HepG2 (cell line): ENCODE measurements around the gene ZBTB7A. TPM values are rescaled to one million over a fixed set of nuclear protein-coding genes. Genes with fewer than 3 reads are reported as not detected.
A peak's percentile ranks its signal among the peaks of the same experiment; 100 is the strongest.

Source experiments
- ATAC-seq: fragments of 200-7000 bp; cut with Tn5 transposase; 3 replicates; pipeline ENCODE4 v1.9.1; 2020; ENCODE audit warnings: mild to moderate bottlenecking, moderate library complexity
- Bru-seq: library from RNA; stranded (reverse); fragments of 400-500 nt; gene quantifications from one replicate; lab custom pipeline; 2021; lab: Mats Ljungman, UMichigan
- BruChase-seq, 2 experiments: library from RNA; stranded (reverse); fragments of 400-500 nt; gene quantifications; one replicate each; lab custom pipeline; 2021; lab: Mats Ljungman, UMichigan
- BruUV-seq: library from RNA; stranded (reverse); fragments of 400-500 nt; replicated peaks from 2 replicates; lab custom pipeline; 2021; lab: Mats Ljungman, UMichigan
- CTCF ChIA-PET: fragments of 300-600 bp; formaldehyde crosslinking; extraction: SDS; loops from one replicate; lab custom pipeline; 2021; ENCODE audit warnings: low total read pairs, inconsistent platforms, low intra/inter-chr PET ratio; lab: Yijun Ruan, JAX
- POLR2A ChIA-PET: fragments of 350-600 bp; sonication (Branson Sonifier 250); formaldehyde crosslinking; loops from one replicate; lab custom pipeline; 2020; ENCODE audit warnings: antibody characterized with exemption, inconsistent platforms; lab: Yijun Ruan, JAX
- DNase-seq: peaks from one replicate; pipeline ENCODE4 v3.0.0-alpha.2; 2015; ENCODE audit warnings: low spot score
- FAIRE-seq: peaks from 3 replicates; lab custom pipeline; 2011; peaks lifted over from hg19 to GRCh38; lab: Jason Lieb, UNC
- H2AFZ ChIP-seq: one replicate; pipeline ENCODE4 v1.6.1; 2011; ENCODE audit warnings: low read length, inconsistent platforms
- H3K27ac ChIP-seq: fragments of 300-600 bp; 3 replicates; pipeline ENCODE4 v1.8.0; 2011; ENCODE audit warnings: mixed run types, mild to moderate bottlenecking, mixed read lengths, low read length, inconsistent platforms; ENCODE audit not compliant: insufficient read depth; ENCODE audit errors: extremely low read length
- H3K27me3 ChIP-seq, 2 experiments: fragments of 200-600 bp in 1 of 2; 2 replicates in 1 of 2; 3 replicates in 1 of 2; pipeline versions ENCODE4 v1.6.0 to v1.8.0; 2011; ENCODE audit warnings: low read length in 2 of 2, mild to moderate bottlenecking in 2 of 2, moderate library complexity in 2 of 2, inconsistent platforms in 1 of 2; ENCODE audit not compliant: insufficient read depth in 2 of 2, control insufficient read depth in 1 of 2
- H3K36me3 ChIP-seq, 2 experiments: fragments of 200-600 bp in 1 of 2; replicated peaks in 1 of 2; 2 replicates in 1 of 2; 3 replicates in 1 of 2; pipeline versions ENCODE4 v1.5.1 to v1.8.0; 2011; ENCODE audit warnings: low read length in 2 of 2, inconsistent platforms in 1 of 2; ENCODE audit not compliant: insufficient read depth in 2 of 2, control insufficient read depth in 1 of 2
- H3K4me1 ChIP-seq: 2 replicates; pipeline ENCODE4 v1.5.1; 2012; ENCODE audit warnings: low read length, inconsistent platforms; ENCODE audit not compliant: insufficient read depth
- H3K4me2 ChIP-seq: 2 replicates; pipeline ENCODE4 v1.6.0; 2011; ENCODE audit warnings: low read depth, low read length, inconsistent platforms
- H3K4me3 ChIP-seq, 3 experiments: fragments of 200-600 bp in 1 of 3; sonication (generic), shearing (Covaris generic) in 1 of 3; replicated peaks in 1 of 3; 2 replicates each; pipeline ENCODE4 v1.5.1; 2011 to 2016; ENCODE audit warnings: low read length in 3 of 3, inconsistent platforms in 2 of 3, low read depth in 2 of 3, mild to moderate bottlenecking in 2 of 3, control low read depth in 1 of 3, mixed read lengths in 1 of 3; ENCODE audit not compliant: insufficient read depth in 1 of 3
- H3K79me2 ChIP-seq: one replicate; pipeline ENCODE4 v1.6.1; 2011; ENCODE audit warnings: low read length, inconsistent platforms; ENCODE audit not compliant: insufficient read depth
- H3K9ac ChIP-seq: 2 replicates; pipeline ENCODE4 v1.6.0; 2011; ENCODE audit warnings: mild to moderate bottlenecking, low read depth, low read length, inconsistent platforms; ENCODE audit not compliant: insufficient read depth
- H3K9me3 ChIP-seq: 2 replicates; pipeline ENCODE4 v1.5.1; 2012; ENCODE audit warnings: mild to moderate bottlenecking, low read length
- H4K20me1 ChIP-seq: 2 replicates; pipeline ENCODE4 v1.6.0; 2011; ENCODE audit warnings: inconsistent platforms, mild to moderate bottlenecking, low read length, moderate library complexity; ENCODE audit not compliant: insufficient read depth
- CCDC6 ChIP-seq: sonication (generic); formaldehyde crosslinking; IDR thresholded peaks from 2 replicates; pipeline ENCODE4 v1.8.1; 2022; ENCODE audit warnings: mild to moderate bottlenecking, missing genetic modification reagents, moderate library complexity
- FOSL2 ChIP-seq: sonication (generic); formaldehyde crosslinking; IDR thresholded peaks from 2 replicates; pipeline ENCODE4 v1.4.0; 2020; ENCODE audit warnings: missing genetic modification reagents
- MAX ChIP-seq: IDR thresholded peaks from 2 replicates; pipeline ENCODE4 v1.6.1; 2012; ENCODE audit warnings: inconsistent platforms
- POLR2G ChIP-seq: fragments of 200-400 bp; formaldehyde crosslinking; IDR thresholded peaks from 2 replicates; pipeline ENCODE4 v1.6.1; 2018; ENCODE audit warnings: mild to moderate bottlenecking, low read depth, low read length, moderate library complexity
- ZBTB46 ChIP-seq: sonication (generic); formaldehyde crosslinking; IDR thresholded peaks from 2 replicates; pipeline ENCODE4 v1.4.0; 2020; ENCODE audit warnings: mild to moderate bottlenecking, missing genetic modification reagents, borderline replicate concordance
- ZFP91 ChIP-seq: sonication (generic); formaldehyde crosslinking; IDR thresholded peaks from 2 replicates; pipeline ENCODE4 v1.9.0; 2022; ENCODE audit warnings: missing genetic modification reagents, mild to moderate bottlenecking, borderline replicate concordance
- ZKSCAN8 ChIP-seq: IDR thresholded peaks from 2 replicates; pipeline ENCODE4 v1.6.1; 2016; ENCODE audit warnings: borderline replicate concordance, missing genetic modification reagents, missing compliant biosample characterization
- ZNF619 ChIP-seq: sonication (generic); formaldehyde crosslinking; IDR thresholded peaks from 2 replicates; pipeline ENCODE4 v1.4.0; 2020; ENCODE audit warnings: mild to moderate bottlenecking, missing genetic modification reagents
- ZNF740 ChIP-seq: sonication (generic); formaldehyde crosslinking; IDR thresholded peaks from 2 replicates; pipeline ENCODE4 v1.4.0; 2020; ENCODE audit warnings: missing genetic modification reagents
- ZNF816 ChIP-seq: sonication (generic); formaldehyde crosslinking; IDR thresholded peaks from 2 replicates; pipeline ENCODE4 v1.8.0; 2022; ENCODE audit warnings: missing genetic modification reagents, mild to moderate bottlenecking, borderline replicate concordance
- ZSCAN5A ChIP-seq: sonication (generic); formaldehyde crosslinking; IDR thresholded peaks from 2 replicates; pipeline ENCODE4 v1.8.0; 2022; ENCODE audit warnings: mild to moderate bottlenecking, missing genetic modification reagents, borderline replicate concordance
- WGBS: methylation state at CpG from one replicate; pipeline ENCODE4 v1.1.6; 2017; ENCODE audit warnings: low lambda C conversion rate; 5-methylcytosine and 5-hydroxymethylcytosine counted together
- in situ Hi-C: cut with HindIII; loops from 2 replicates; pipeline ENCODE4 v1.10.0; 2017; ENCODE audit warnings: low pct_unique_long_range_greater_than_20kb; ENCODE audit not compliant: extremely low pct_ligation_motif_present
- intact Hi-C: fragments of 100-400 bp; cut with micrococcal nuclease; formaldehyde crosslinking; loops from one replicate; pipeline ENCODE4 v1.10.0; 2022; ENCODE audit not compliant: unreplicated experiment
- long read RNA-seq, 2 experiments: library from RNA in 1 of 2; library from polyadenylated mRNA in 1 of 2; stranded (forward) in 1 of 2; unstranded in 1 of 2; transcript quantifications; one replicate each; pipeline ENCODE4 v2.0.0, GENCODE V29; 2019 to 2022
- polyA minus RNA-seq, 3 experiments: library from RNA; depleted of rRNA, polyadenylated mRNA; stranded (reverse); fragments of >200 nt; gene quantifications; 2 replicates each; pipeline ENCODE4 v1.2.3, GENCODE V29; 2011; ENCODE audit warnings: low replicate concordance in 1 of 3
- polyA plus RNA-seq, 8 experiments: library from polyadenylated mRNA; depleted of rRNA in 3 of 8; stranded (reverse) in 7 of 8; unstranded in 1 of 8; fragments of >200 nt; fragmentation: Illumina TruSeq in 4 of 8; extraction: Trizol in 4 of 8; gene quantifications; 2 replicates each; pipeline versions ENCODE4 v1.2.1 to v1.2.3, GENCODE V29; 2011 to 2016; ENCODE audit warnings: low read depth in 4 of 8, missing spikeins in 1 of 8, mixed read lengths in 1 of 8; ENCODE audit not compliant: insufficient read depth in 1 of 8
- total RNA-seq, 5 experiments: library from RNA; depleted of rRNA; stranded (reverse); fragments of >200 nt; fragmentation: Illumina TruSeq; extraction: Trizol; gene quantifications; 2 replicates each; pipeline ENCODE4 v1.2.3, GENCODE V29; 2016; ENCODE audit warnings: low read depth in 1 of 5

Gene ZBTB7A
- total RNA-seq (2016; rRNA removed; fragmentation: Illumina TruSeq; extraction: Trizol) (3.5 and 3.6 TPM in 2 replicates), polyA plus RNA-seq (2011; rRNA removed) (4.0 and 5.5 TPM in 2 replicates), polyA minus RNA-seq (2011; rRNA and poly(A)+ RNA removed; ENCODE audit: low replicate concordance) (4.3 and 12.1 TPM in 2 replicates), Bru-seq, nascent RNA (percentile 78 among the genes with signal in this experiment), BruChase-seq, experiment 1, labeled RNA remaining after a 6-hour chase (percentile 83 among the genes with signal in this experiment), BruChase-seq, experiment 2, labeled RNA remaining after a 2-hour chase (percentile 86 among the genes with signal in this experiment)
- total RNA-seq (2016; cell fraction: cytosol; rRNA removed; fragmentation: Illumina TruSeq; extraction: Trizol; ENCODE audit: low read depth): 1.8 TPM in 2 replicates
- 2.7 and 3.2 TPM in 2 replicates for total RNA-seq (2016; cell fraction: insoluble cytoplasmic fraction; rRNA removed; fragmentation: Illumina TruSeq; extraction: Trizol)
- 3.7 and 4.3 TPM in 2 replicates for total RNA-seq (2016; cell fraction: membrane; rRNA removed; fragmentation: Illumina TruSeq; extraction: Trizol)
- 3.0 and 3.1 TPM in 2 replicates for total RNA-seq (2016; cell fraction: nucleus; rRNA removed; fragmentation: Illumina TruSeq; extraction: Trizol)
- polyA plus RNA-seq (2011; cell fraction: cytosol; rRNA removed): 2.9 and 4.8 TPM in 2 replicates
- 23.5 and 34.3 TPM in 2 replicates for polyA plus RNA-seq (2011; cell fraction: nucleus; rRNA removed)
- 4.7 and 6.0 TPM in 2 replicates for polyA plus RNA-seq (2012)
- polyA plus RNA-seq (2016; cell fraction: cytosol; fragmentation: Illumina TruSeq; extraction: Trizol; ENCODE audit: low read depth): 0.96 and 1.2 TPM in 2 replicates
- polyA plus RNA-seq (2016; cell fraction: insoluble cytoplasmic fraction; fragmentation: Illumina TruSeq; extraction: Trizol; ENCODE audit: low read depth): 4.5 and 4.8 TPM in 2 replicates
- polyA plus RNA-seq (2016; cell fraction: membrane; fragmentation: Illumina TruSeq; extraction: Trizol; ENCODE audit: low read depth): 2.7 and 3.0 TPM in 2 replicates
- 9.7 and 9.9 TPM in 2 replicates for polyA plus RNA-seq (2016; cell fraction: nucleus; fragmentation: Illumina TruSeq; extraction: Trizol; ENCODE audit: insufficient read depth, low read depth)
- polyA minus RNA-seq (2011; cell fraction: cytosol; rRNA and poly(A)+ RNA removed): 9.4 and 10.5 TPM in 2 replicates
- polyA minus RNA-seq (2011; cell fraction: nucleus; rRNA and poly(A)+ RNA removed): 5.0 and 5.4 TPM in 2 replicates
- long read RNA-seq, experiment 1, partial matches to known transcripts: 0 of 2 reads
- long read RNA-seq, experiment 1, other reads (novel, unspliced or antisense): 2 of 2 reads
- long read RNA-seq, experiment 2, full-length matches to known transcripts: 11 of 64 reads
- long read RNA-seq, experiment 2, partial matches to known transcripts: 35 of 64 reads
- long read RNA-seq, experiment 2, other reads (novel, unspliced or antisense): 18 of 64 reads

- Histone ChIP-seq H3K4me1 (peaks cover 37% of the 10 kb centered on the region), H3K27me3 (no peaks in the 10 kb centered on the region), H3K79me2 (peaks cover 29% of the 10 kb centered on the region), H4K20me1 (peaks cover 25% of the 10 kb centered on the region), H3K4me2 (peak within 1 kb of the TSS; percentile 97), H3K27ac (peak within 1 kb of the TSS; percentile 85), H3K9me3 (no peaks in the 10 kb centered on the region), H3K36me3 (peaks cover 4 to 15% of the 10 kb centered on the region in 2 experiments), H3K4me3 (peak within 1 kb of the TSS; percentile 81 to 94 (median 89)), H3K9ac (peak within 1 kb of the TSS; percentile 85), H2AFZ (no peak within 1 kb of the TSS)
- in situ Hi-C loops (no loop called here), intact Hi-C loops (loop anchor here (5.0 kb wide), 1 partner anchor 585 kb away; no protein-coding TSS in a partner anchor)
- DNase-seq: peak; percentile 60
- WGBS: no CpG with 5 or more reads among the region's 85 CpGs
- ChIA-PET POLR2A (interaction anchor here (1.0 to 2.1 kb wide), 7 partner anchors 9 to 87 kb away, joined by 3 to 19 read pairs (median 7); partner anchors contain the start of genes CREB3L3 and EEF2), CTCF (no interaction called here)
- no peak for FAIRE-seq
- peak; percentile 42 for ATAC-seq
- no TSS peak for BruUV-seq
- TF ChIP-seq ZNF816 (CRISPR knock-in tag): no peak
- TF ChIP-seq ZSCAN5A (CRISPR knock-in tag): no peak
- peak; percentile 41; the same call in 1 of the 2 replicates for TF ChIP-seq POLR2G
- TF ChIP-seq CCDC6 (CRISPR knock-in tag): no peak
- peak; percentile 32; the same call in 1 of the 2 replicates for TF ChIP-seq MAX
- no peak for TF ChIP-seq ZNF619
- peak; percentile 90 for TF ChIP-seq ZFP91 (CRISPR knock-in tag)
- TF ChIP-seq ZBTB46: no peak
- peak; percentile 93 for TF ChIP-seq ZNF740 (CRISPR knock-in tag)
- TF ChIP-seq ZKSCAN8: no peak
- no peak for TF ChIP-seq FOSL2
Observed at GRCh38 chr19:4066682-4067395, at the start of gene ZBTB7A. ZBTB7A (minus strand) TSS chr19:4066899; CDS start chr19:4055232, 11,667 bp downstream.
